HG02970 (cell line): ENCODE results near the gene NABP1.

ENCODE experiments used
- ATAC-seq: cut with Tn5 transposase; IDR thresholded peaks from one replicate; pipeline ENCODE4 v1.9.1; 2021; ENCODE audit warnings: mild to moderate bottlenecking, moderate library complexity, moderate number of reproducible peaks; ENCODE audit not compliant: unreplicated experiment, low FRiP score

NABP1 gene

GRCh38 chr2:191646163-191646902 is 31.6 kb upstream of the NABP1 start:
- ATAC-seq, result no peak

- ATAC-seq, result no peak
Measured at GRCh38 chr2:191649519-191649918, 28.4 kb upstream of the NABP1 start.

- ATAC-seq, result peak; percentile 87
Measured at GRCh38 chr2:191650896-191651773, 26.8 kb upstream of the NABP1 start.

- no peak for ATAC-seq
Measured at GRCh38 chr2:191653667-191654391, 24.1 kb upstream of the NABP1 start.

- no peak for ATAC-seq
Measured at GRCh38 chr2:191656391-191656790, 21.5 kb upstream of the NABP1 start.

- ATAC-seq, result no peak
Measured at GRCh38 chr2:191656792-191657191, 21.1 kb upstream of the NABP1 start.

GRCh38 chr2:191657977-191658376 is 20.0 kb upstream of the NABP1 start:
- ATAC-seq, result no peak

- no peak for ATAC-seq
Measured at GRCh38 chr2:191659198-191659597, 18.7 kb upstream of the NABP1 start.

GRCh38 chr2:191660575-191660974 is 17.4 kb upstream of the NABP1 start:
- no peak for ATAC-seq

GRCh38 chr2:191661097-191661924 is 16.6 kb upstream of the NABP1 start:
- ATAC-seq, result no peak

GRCh38 chr2:191664823-191665677 is 12.9 kb upstream of the NABP1 start:
- no peak for ATAC-seq

- ATAC-seq, result no peak
Measured at GRCh38 chr2:191666226-191666625, 11.7 kb upstream of the NABP1 start.

GRCh38 chr2:191666732-191667131 is 11.2 kb upstream of the NABP1 start:
- ATAC-seq, result peak; percentile 65

GRCh38 chr2:191670076-191670475 is 7.9 kb upstream of the NABP1 start:
- no peak for ATAC-seq

- ATAC-seq, result no peak
Measured at GRCh38 chr2:191670787-191671186, 7.1 kb upstream of the NABP1 start.

- peak; percentile 45 for ATAC-seq
Measured at GRCh38 chr2:191675807-191676721, 1.9 kb upstream of the NABP1 start.

GRCh38 chr2:191676790-191677645 is 918 bp upstream of the NABP1 start:
- peak; percentile 18 for ATAC-seq
